Body of pancreas (tissue), 4 donors: ENCODE results near the gene UQCRHL. TPM values are rescaled to one million over a fixed set of nuclear protein-coding genes. Genes with fewer than 3 reads are reported as not detected.

Source experiments
- ATAC-seq: fragments of 150-250 bp; one replicate; pipeline ENCODE4 v1.9.1; 2016
- DNase-seq, 4 donors: peaks; one replicate each; pipeline ENCODE4 v3.0.0-alpha.2; 2019
- H3K27ac ChIP-seq, 4 donors: fragments of 200-600 bp; sonication (generic); 1 replicate in 3 of 4; 2 replicates in 1 of 4; pipeline versions ENCODE4 v1.5.1 to v1.6.1; 2016 to 2019; ENCODE audit warnings: mild to moderate bottlenecking in 1 of 4, mixed read lengths in 1 of 4, moderate library complexity in 1 of 4
- H3K27me3 ChIP-seq, 2 donors: fragments of 200-600 bp; sonication (generic); one replicate each; pipeline ENCODE4 v1.6.0; 2016; ENCODE audit warnings: mild to moderate bottlenecking in 1 of 2
- H3K36me3 ChIP-seq, 2 donors: fragments of 200-600 bp; sonication (generic); replicated peaks in 1 of 2; 2 replicates each; pipeline ENCODE4 v1.5.1; 2016; ENCODE audit warnings: low read depth in 2 of 2; ENCODE audit not compliant: insufficient read depth in 1 of 2
- H3K4me1 ChIP-seq: fragments of 200-600 bp; sonication (generic); one replicate; pipeline ENCODE4 v1.6.0; 2016
- H3K4me3 ChIP-seq, 2 donors: fragments of 200-600 bp; sonication (generic); 1 replicate in 1 of 2; 2 replicates in 1 of 2; pipeline ENCODE4 v1.5.1; 2016 to 2019
- H3K9me3 ChIP-seq, 3 donors: fragments of 200-600 bp; sonication (generic); 1 replicate in 2 of 3; 2 replicates in 1 of 3; pipeline ENCODE4 v1.5.1; 2016
- CTCF ChIP-seq, 7 experiments: fragments of 450-650 bp in 4 of 7; fragments of 200-600 bp in 3 of 7; sonication (generic) in 3 of 7; IDR thresholded peaks; one replicate each; pipeline ENCODE4 v1.5.1; 2016 to 2019; ENCODE audit warnings: antibody characterized with exemption in 7 of 7
- POLR2A ChIP-seq, 3 donors: fragments of 450-650 bp; IDR thresholded peaks; one replicate each; pipeline ENCODE4 v1.6.1; 2016; ENCODE audit warnings: antibody characterized with exemption in 3 of 3, mild to moderate bottlenecking in 2 of 3
- WGBS, 2 donors: methylation state at CpG; one replicate each; pipeline ENCODE4 v1.1.5; 2017; 5-methylcytosine and 5-hydroxymethylcytosine counted together
- intact Hi-C: fragments of 100-400 bp; cut with DNase I; formaldehyde crosslinking; loops from one replicate; pipeline ENCODE4 v1.15.1; 2023
- total RNA-seq, 2 donors: library from RNA; depleted of rRNA; stranded (reverse); fragments of >200 nt; gene quantifications; one replicate each; pipeline ENCODE4 v1.1.0, GENCODE V29; 2016

UQCRHL gene
- total RNA-seq, 2 donors from 2014 or later = 0.66 to 1.0 TPM

- H3K36me3 ChIP-seq = no peaks in the 10 kb centered on the region
- no peaks in the 10 kb centered on the region for H3K27me3 ChIP-seq
- peak overlapping the region; percentile 62 to 84 (median 82) for H3K27ac ChIP-seq
- H3K9me3 ChIP-seq = no peaks in the 10 kb centered on the region
- WGBS, 2 donors = 19 to 27% methylated on average over 15 to 22 of the region's 22 CpGs
- DNase-seq = peak; percentile 81 to 90 (median 88)
- H3K4me3 ChIP-seq = no peak overlapping the region
- peak; percentile 73 for ATAC-seq
- intact Hi-C loops = no loop called here
- peaks cover 56% of the 10 kb centered on the region for H3K4me1 ChIP-seq
- TF ChIP-seq POLR2A (IDR thresholded peaks at IDR 0.05) (peak in 1 of 3 donors; percentile 21), CTCF (IDR thresholded peaks at IDR 0.05) (no peak)
Measured at GRCh38 chr1:15799928-15800835, 7.3 kb downstream of the UQCRHL start.

GRCh38 chr1:15799004-15799867 lies 8.2 kb downstream of the UQCRHL start:
- H3K4me1 ChIP-seq = peaks cover 56% of the 10 kb centered on the region
- ATAC-seq = peak; percentile 60
- no peaks in the 10 kb centered on the region for H3K36me3 ChIP-seq
- 35 to 36% methylated on average over 6 to 9 of the region's 9 CpGs for WGBS, 2 donors
- no peak overlapping the region for H3K4me3 ChIP-seq
- TF ChIP-seq POLR2A (IDR thresholded peaks at IDR 0.05) = peak in 2 of 3 donors; percentile 12 to 34
- TF ChIP-seq CTCF (IDR thresholded peaks at IDR 0.05) = no peak
- H3K27ac ChIP-seq = peak overlapping the region; percentile 62 to 84 (median 82)
- intact Hi-C loops = no loop called here
- peak; percentile 63 to 83 (median 72) for DNase-seq
- no peaks in the 10 kb centered on the region for H3K9me3 ChIP-seq
- no peaks in the 10 kb centered on the region for H3K27me3 ChIP-seq

- Histone ChIP-seq H3K9me3 (no peaks in the 10 kb centered on the region), H3K4me1 (peaks cover 56% of the 10 kb centered on the region)
Measured at GRCh38 chr1:15797614-15798390, 9.6 kb downstream of the UQCRHL start.

More at GRCh38 chr1:15797614-15798390, 9.6 kb downstream of the UQCRHL start:
- intact Hi-C loops = no loop called here
- H3K27me3 ChIP-seq = no peaks in the 10 kb centered on the region
- no peak overlapping the region for H3K4me3 ChIP-seq
- no peak for TF ChIP-seq POLR2A (IDR thresholded peaks at IDR 0.05)
- no peak for TF ChIP-seq CTCF (IDR thresholded peaks at IDR 0.05)
- DNase-seq = peak; percentile 37 to 69 (median 52)
- ATAC-seq = no peak
- 36 to 49% methylated on average over 9 to 14 of the region's 14 CpGs for WGBS, 2 donors
- H3K27ac ChIP-seq = peak overlapping the region; percentile 28 to 84 (median 72)
- no peaks in the 10 kb centered on the region for H3K36me3 ChIP-seq
